Gastroesophageal sphincter (tissue), 4 donors: ENCODE data around the gene PLA2G4A. TPM values are rescaled to one million over a fixed set of nuclear protein-coding genes. Genes with fewer than 3 reads are reported as not detected.

Experiments
- ATAC-seq: fragments of 150-250 bp; one replicate; pipeline ENCODE4 v1.9.1; 2016; ENCODE audit warnings: mild to moderate bottlenecking, moderate library complexity
- H3K27ac ChIP-seq, 4 donors: fragments of 200-600 bp; sonication (generic) in 3 of 4; 1 replicate in 3 of 4; 2 replicates in 1 of 4; pipeline ENCODE4 v1.5.1; 2016 to 2019
- H3K27me3 ChIP-seq: fragments of 200-600 bp; sonication (generic); one replicate; pipeline ENCODE4 v1.5.1; 2019
- H3K36me3 ChIP-seq, 2 donors: fragments of 200-600 bp; sonication (generic); one replicate each; pipeline ENCODE4 v1.5.1; 2019; ENCODE audit warnings: control low read depth in 1 of 2
- H3K4me1 ChIP-seq, 3 donors: fragments of 200-600 bp; sonication (generic); 1 replicate in 2 of 3; 2 replicates in 1 of 3; pipeline ENCODE4 v1.5.1; 2016 to 2019; ENCODE audit warnings: control low read depth in 2 of 3
- H3K4me3 ChIP-seq, 2 donors: fragments of 200-600 bp; sonication (generic); one replicate each; pipeline ENCODE4 v1.5.1; 2019; ENCODE audit warnings: mild to moderate bottlenecking in 1 of 2, moderate library complexity in 1 of 2
- H3K9me3 ChIP-seq, 3 donors: fragments of 200-600 bp; sonication (generic); one replicate each; pipeline ENCODE4 v1.5.1; 2017 to 2019; ENCODE audit warnings: control low read depth in 2 of 3
- CTCF ChIP-seq, 4 experiments: fragments of 200-600 bp in 2 of 4; fragments of 450-650 bp in 2 of 4; sonication (generic) in 1 of 4; IDR thresholded peaks; one replicate each; pipeline ENCODE4 v1.5.1; 2017 to 2019; ENCODE audit warnings: antibody characterized with exemption in 4 of 4, mild to moderate bottlenecking in 2 of 4, moderate library complexity in 2 of 4
- EP300 ChIP-seq: sonication (generic); formaldehyde crosslinking; IDR thresholded peaks from one replicate; pipeline ENCODE4 v1.6.1; 2017; ENCODE audit warnings: antibody characterized with exemption, mild to moderate bottlenecking
- POLR2A ChIP-seq, 2 donors: fragments of 450-650 bp; IDR thresholded peaks; one replicate each; pipeline ENCODE4 v1.6.1; 2017; ENCODE audit warnings: antibody characterized with exemption in 2 of 2, mild to moderate bottlenecking in 2 of 2, moderate library complexity in 1 of 2
- POLR2AphosphoS5 ChIP-seq: sonication (generic); formaldehyde crosslinking; IDR thresholded peaks from one replicate; pipeline ENCODE4 v1.6.1; 2017; ENCODE audit warnings: antibody characterized with exemption
- WGBS, 2 donors: methylation state at CpG; one replicate each; pipeline ENCODE4 v1.1.5; 2018; ENCODE audit warnings: low coverage in 1 of 2; 5-methylcytosine and 5-hydroxymethylcytosine counted together
- total RNA-seq, 4 donors: library from RNA; depleted of rRNA; stranded (reverse); fragments of >200 nt; gene quantifications; one replicate each; pipeline ENCODE4 v1.1.0, GENCODE V29; 2016

PLA2G4A gene
- total RNA-seq, 4 donors from 2014 or later, result 3.6 to 9.7 (median 5.0) TPM

DNA sequence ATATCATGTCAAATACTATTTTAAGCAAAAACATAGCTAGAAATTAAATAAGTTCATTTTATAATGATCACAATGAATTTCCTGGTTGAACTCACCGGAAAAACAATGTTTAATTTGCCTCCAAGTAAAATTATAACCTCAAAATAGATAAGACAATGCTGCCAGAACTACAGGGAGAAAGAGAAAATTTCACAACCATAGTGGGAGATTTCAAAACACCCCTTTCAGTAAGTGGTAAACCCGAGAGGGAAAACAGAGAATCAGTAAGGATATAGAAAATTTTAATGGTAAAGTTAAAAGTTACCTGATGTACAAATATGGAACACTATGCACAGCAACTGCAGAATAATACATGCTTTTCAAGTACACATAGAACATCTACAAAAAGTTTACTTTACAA is 43.2 kb upstream of the PLA2G4A start:
- Histone ChIP-seq H3K9me3 (no peaks in the 10 kb centered on the region), H3K4me1 (no peaks in the 10 kb centered on the region), H3K27ac (no peak overlapping the region), H3K4me3 (no peak overlapping the region), H3K27me3 (no peaks in the 10 kb centered on the region), H3K36me3 (no peaks in the 10 kb centered on the region)
- no peak for ATAC-seq
- WGBS, 2 donors, result 72 to 75% methylated on average over 2 of the region's 2 CpGs
- TF ChIP-seq CTCF (IDR thresholded peaks at IDR 0.05), result no peak
- TF ChIP-seq POLR2AphosphoS5, result no peak
- no peak for TF ChIP-seq POLR2A (IDR thresholded peaks at IDR 0.05)
- no peak for TF ChIP-seq EP300

DNA sequence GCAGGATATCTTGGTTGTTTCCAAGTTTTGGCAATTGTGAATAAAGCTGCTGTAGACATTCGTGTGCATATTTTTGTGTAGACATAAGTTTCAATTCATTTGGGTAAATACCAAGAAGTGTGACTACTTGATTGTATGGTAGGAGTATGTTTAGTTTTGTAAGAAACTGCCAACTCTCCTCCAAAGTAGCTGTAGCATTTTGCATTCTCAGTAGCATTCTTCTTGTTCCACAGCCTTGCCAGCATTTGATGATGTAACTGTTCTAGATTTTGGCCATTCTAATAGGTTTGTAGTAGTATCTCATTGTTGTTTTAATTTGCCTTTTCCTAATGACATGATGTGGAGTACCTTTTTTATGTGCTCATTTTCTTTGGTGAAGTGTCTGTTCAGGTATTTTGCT is 38.6 kb upstream of the PLA2G4A start:
- 75 to 100% methylated on average over 1 of the region's 1 CpG for WGBS, 2 donors
- Histone ChIP-seq H3K9me3 (no peaks in the 10 kb centered on the region), H3K36me3 (no peaks in the 10 kb centered on the region), H3K4me1 (no peaks in the 10 kb centered on the region), H3K27me3 (no peaks in the 10 kb centered on the region), H3K27ac (no peak overlapping the region), H3K4me3 (no peak overlapping the region)
- no peak for ATAC-seq
- no peak for TF ChIP-seq POLR2AphosphoS5
- TF ChIP-seq EP300, result no peak
- no peak for TF ChIP-seq CTCF (IDR thresholded peaks at IDR 0.05)
- TF ChIP-seq POLR2A (IDR thresholded peaks at IDR 0.05), result no peak

GRCh38 chr1:186792870-186793581 is 35.7 kb upstream of the PLA2G4A start:
- no peaks in the 10 kb centered on the region for H3K9me3 ChIP-seq
- TF ChIP-seq EP300 (no peak), POLR2AphosphoS5 (no peak), POLR2A (IDR thresholded peaks at IDR 0.05) (no peak), CTCF (IDR thresholded peaks at IDR 0.05) (no peak)
- WGBS, 2 donors, result 85 to 95% methylated on average over 7 of the region's 7 CpGs
- no peak overlapping the region for H3K4me3 ChIP-seq
- ATAC-seq, result no peak
- H3K27ac ChIP-seq, result no peak overlapping the region
- H3K27me3 ChIP-seq, result no peaks in the 10 kb centered on the region
- H3K4me1 ChIP-seq, result no peaks in the 10 kb centered on the region
- no peaks in the 10 kb centered on the region for H3K36me3 ChIP-seq

- ATAC-seq, result no peak
- Histone ChIP-seq H3K36me3 (no peaks in the 10 kb centered on the region), H3K27ac (no peak overlapping the region), H3K4me3 (no peak overlapping the region), H3K27me3 (no peaks in the 10 kb centered on the region), H3K4me1 (no peaks in the 10 kb centered on the region), H3K9me3 (no peaks in the 10 kb centered on the region)
- TF ChIP-seq EP300 (no peak), POLR2A (IDR thresholded peaks at IDR 0.05) (no peak), CTCF (IDR thresholded peaks at IDR 0.05) (no peak), POLR2AphosphoS5 (no peak)
- 27 to 71% methylated on average over 1 of the region's 1 CpG for WGBS, 2 donors
Measured at GRCh38 chr1:186793582-186793927, 35.2 kb upstream of the PLA2G4A start.

- Histone ChIP-seq H3K9me3 (no peaks in the 10 kb centered on the region), H3K4me3 (no peak overlapping the region), H3K36me3 (no peaks in the 10 kb centered on the region), H3K4me1 (no peaks in the 10 kb centered on the region), H3K27me3 (no peaks in the 10 kb centered on the region), H3K27ac (no peak overlapping the region)
- TF ChIP-seq EP300, result no peak
- TF ChIP-seq CTCF (IDR thresholded peaks at IDR 0.05), result no peak
- no peak for TF ChIP-seq POLR2A (IDR thresholded peaks at IDR 0.05)
- no peak for TF ChIP-seq POLR2AphosphoS5
- WGBS, 2 donors, result 70 to 73% methylated on average over 4 of the region's 4 CpGs
- ATAC-seq, result no peak
Measured at GRCh38 chr1:186798960-186799688, 29.6 kb upstream of the PLA2G4A start.
